ENCODE data around the gene MCTP2.

DNA sequence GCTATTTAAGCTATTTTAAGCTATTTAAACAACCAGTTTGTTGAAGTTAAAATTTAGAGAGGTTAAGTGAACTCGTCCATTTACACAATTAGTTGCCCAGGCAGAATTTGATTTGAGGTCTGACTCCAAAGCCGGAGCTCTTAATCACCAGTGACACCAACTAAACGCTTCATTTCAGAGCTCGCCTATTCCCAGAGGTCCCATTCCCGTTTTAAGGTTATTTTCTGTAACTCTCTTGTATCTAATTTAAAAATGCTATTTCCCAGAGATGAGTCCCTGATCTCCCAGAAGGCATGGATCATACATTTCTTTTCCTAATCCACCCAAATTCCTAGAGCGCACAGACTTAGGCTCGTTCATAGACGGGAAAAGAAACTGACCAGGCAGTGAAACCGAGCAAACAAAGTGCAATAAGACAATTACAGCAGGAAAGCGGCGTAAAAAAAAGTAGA is 904 bp upstream of the MCTP2 start:
- no peak for TF ChIP-seq POLR2A (IDR thresholded peaks at IDR 0.05)
- TF ChIP-seq, protein P1, sequence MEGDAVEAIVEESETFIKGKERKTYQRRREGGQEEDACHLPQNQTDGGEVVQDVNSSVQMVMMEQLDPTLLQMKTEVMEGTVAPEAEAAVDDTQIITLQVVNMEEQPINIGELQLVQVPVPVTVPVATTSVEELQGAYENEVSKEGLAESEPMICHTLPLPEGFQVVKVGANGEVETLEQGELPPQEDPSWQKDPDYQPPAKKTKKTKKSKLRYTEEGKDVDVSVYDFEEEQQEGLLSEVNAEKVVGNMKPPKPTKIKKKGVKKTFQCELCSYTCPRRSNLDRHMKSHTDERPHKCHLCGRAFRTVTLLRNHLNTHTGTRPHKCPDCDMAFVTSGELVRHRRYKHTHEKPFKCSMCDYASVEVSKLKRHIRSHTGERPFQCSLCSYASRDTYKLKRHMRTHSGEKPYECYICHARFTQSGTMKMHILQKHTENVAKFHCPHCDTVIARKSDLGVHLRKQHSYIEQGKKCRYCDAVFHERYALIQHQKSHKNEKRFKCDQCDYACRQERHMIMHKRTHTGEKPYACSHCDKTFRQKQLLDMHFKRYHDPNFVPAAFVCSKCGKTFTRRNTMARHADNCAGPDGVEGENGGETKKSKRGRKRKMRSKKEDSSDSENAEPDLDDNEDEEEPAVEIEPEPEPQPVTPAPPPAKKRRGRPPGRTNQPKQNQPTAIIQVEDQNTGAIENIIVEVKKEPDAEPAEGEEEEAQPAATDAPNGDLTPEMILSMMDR (IDR thresholded peaks at IDR 0.05 in 4 of 5, conservative IDR thresholded peaks at IDR 0.05 in 1 of 5) = no peak

Measured in gastrocnemius medialis (tissue), 4 donors.